HepG2 (cell line): Measurements from ENCODE around the gene TENT4B. TPM values are rescaled to one million over a fixed set of nuclear protein-coding genes. Genes with fewer than 3 reads are reported as not detected.

ENCODE experiments used
- ATAC-seq: fragments of 200-7000 bp; cut with Tn5 transposase; 3 replicates; pipeline ENCODE4 v1.9.1; 2020; ENCODE audit warnings: mild to moderate bottlenecking, moderate library complexity
- BruUV-seq: library from RNA; stranded (reverse); fragments of 400-500 nt; replicated peaks from 2 replicates; lab custom pipeline; 2021; lab: Mats Ljungman, UMichigan
- CTCF ChIA-PET: fragments of 300-600 bp; formaldehyde crosslinking; extraction: SDS; loops from one replicate; lab custom pipeline; 2021; ENCODE audit warnings: low total read pairs, inconsistent platforms, low intra/inter-chr PET ratio; lab: Yijun Ruan, JAX
- POLR2A ChIA-PET: fragments of 350-600 bp; sonication (Branson Sonifier 250); formaldehyde crosslinking; loops from one replicate; lab custom pipeline; 2020; ENCODE audit warnings: antibody characterized with exemption, inconsistent platforms; lab: Yijun Ruan, JAX
- DNase-seq: peaks from one replicate; pipeline ENCODE4 v3.0.0-alpha.2; 2015; ENCODE audit warnings: low spot score
- FAIRE-seq: peaks from 3 replicates; lab custom pipeline; 2011; peaks lifted over from hg19 to GRCh38; lab: Jason Lieb, UNC
- H2AFZ ChIP-seq: one replicate; pipeline ENCODE4 v1.6.1; 2011; ENCODE audit warnings: low read length, inconsistent platforms
- H3K27ac ChIP-seq: fragments of 300-600 bp; 3 replicates; pipeline ENCODE4 v1.8.0; 2011; ENCODE audit warnings: mixed run types, mild to moderate bottlenecking, mixed read lengths, low read length, inconsistent platforms; ENCODE audit not compliant: insufficient read depth; ENCODE audit errors: extremely low read length
- H3K27me3 ChIP-seq, 2 experiments: fragments of 200-600 bp in 1 of 2; 2 replicates in 1 of 2; 3 replicates in 1 of 2; pipeline versions ENCODE4 v1.6.0 to v1.8.0; 2011; ENCODE audit warnings: low read length in 2 of 2, mild to moderate bottlenecking in 2 of 2, moderate library complexity in 2 of 2, inconsistent platforms in 1 of 2; ENCODE audit not compliant: insufficient read depth in 2 of 2, control insufficient read depth in 1 of 2
- H3K36me3 ChIP-seq, 2 experiments: fragments of 200-600 bp in 1 of 2; replicated peaks in 1 of 2; 2 replicates in 1 of 2; 3 replicates in 1 of 2; pipeline versions ENCODE4 v1.5.1 to v1.8.0; 2011; ENCODE audit warnings: low read length in 2 of 2, inconsistent platforms in 1 of 2; ENCODE audit not compliant: insufficient read depth in 2 of 2, control insufficient read depth in 1 of 2
- H3K4me1 ChIP-seq: 2 replicates; pipeline ENCODE4 v1.5.1; 2012; ENCODE audit warnings: low read length, inconsistent platforms; ENCODE audit not compliant: insufficient read depth
- H3K4me2 ChIP-seq: 2 replicates; pipeline ENCODE4 v1.6.0; 2011; ENCODE audit warnings: low read depth, low read length, inconsistent platforms
- H3K4me3 ChIP-seq, 3 experiments: fragments of 200-600 bp in 1 of 3; sonication (generic), shearing (Covaris generic) in 1 of 3; replicated peaks in 1 of 3; 2 replicates each; pipeline ENCODE4 v1.5.1; 2011 to 2016; ENCODE audit warnings: low read length in 3 of 3, inconsistent platforms in 2 of 3, low read depth in 2 of 3, mild to moderate bottlenecking in 2 of 3, control low read depth in 1 of 3, mixed read lengths in 1 of 3; ENCODE audit not compliant: insufficient read depth in 1 of 3
- H3K79me2 ChIP-seq: one replicate; pipeline ENCODE4 v1.6.1; 2011; ENCODE audit warnings: low read length, inconsistent platforms; ENCODE audit not compliant: insufficient read depth
- H3K9ac ChIP-seq: 2 replicates; pipeline ENCODE4 v1.6.0; 2011; ENCODE audit warnings: mild to moderate bottlenecking, low read depth, low read length, inconsistent platforms; ENCODE audit not compliant: insufficient read depth
- H3K9me3 ChIP-seq: 2 replicates; pipeline ENCODE4 v1.5.1; 2012; ENCODE audit warnings: mild to moderate bottlenecking, low read length
- H4K20me1 ChIP-seq: 2 replicates; pipeline ENCODE4 v1.6.0; 2011; ENCODE audit warnings: inconsistent platforms, mild to moderate bottlenecking, low read length, moderate library complexity; ENCODE audit not compliant: insufficient read depth
- ETV6 ChIP-seq: sonication (generic); formaldehyde crosslinking; conservative IDR thresholded peaks from 2 replicates; pipeline ENCODE4 v1.4.0; 2020; ENCODE audit warnings: missing genetic modification reagents
- MEIS2 ChIP-seq: sonication (generic); formaldehyde crosslinking; IDR thresholded peaks from 2 replicates; pipeline ENCODE4 v1.9.0; 2021; ENCODE audit warnings: mild to moderate bottlenecking, missing genetic modification reagents
- SRY ChIP-seq: sonication (generic); formaldehyde crosslinking; IDR thresholded peaks from 2 replicates; pipeline ENCODE4 v1.8.0; 2022; ENCODE audit warnings: mild to moderate bottlenecking, missing genetic modification reagents
- TOE1 ChIP-seq: sonication (generic); formaldehyde crosslinking; IDR thresholded peaks from 2 replicates; pipeline ENCODE4 v1.4.0; 2020; ENCODE audit warnings: mild to moderate bottlenecking, missing genetic modification reagents
- TSC22D2 ChIP-seq: sonication (generic); formaldehyde crosslinking; IDR thresholded peaks from 2 replicates; pipeline ENCODE4 v1.5.1; 2020; ENCODE audit warnings: missing genetic modification reagents, mild to moderate bottlenecking, borderline replicate concordance
- ZGPAT ChIP-seq: IDR thresholded peaks from 2 replicates; pipeline ENCODE4 v1.6.1; 2016; ENCODE audit warnings: mild to moderate bottlenecking
- ZNF296 ChIP-seq: sonication (generic); formaldehyde crosslinking; conservative IDR thresholded peaks from 2 replicates; pipeline ENCODE4 v1.5.0; 2020; ENCODE audit warnings: mild to moderate bottlenecking, missing genetic modification reagents
- ZNF574 ChIP-seq: sonication (generic); formaldehyde crosslinking; IDR thresholded peaks from 2 replicates; pipeline ENCODE4 v1.4.0; 2020; ENCODE audit warnings: missing genetic modification reagents
- ZNF687 ChIP-seq: sonication (generic); formaldehyde crosslinking; IDR thresholded peaks from 2 replicates; pipeline ENCODE4 v1.5.1; 2020; ENCODE audit warnings: mild to moderate bottlenecking, missing genetic modification reagents, moderate library complexity
- ZNF704 ChIP-seq: sonication (generic); formaldehyde crosslinking; IDR thresholded peaks from 2 replicates; pipeline ENCODE4 v1.8.1; 2023; ENCODE audit warnings: mild to moderate bottlenecking, inconsistent platforms, moderate library complexity, missing genetic modification reagents, borderline replicate concordance
- ZNF710 ChIP-seq: sonication (generic); formaldehyde crosslinking; IDR thresholded peaks from 2 replicates; pipeline ENCODE4 v1.5.0; 2020; ENCODE audit warnings: mild to moderate bottlenecking, missing genetic modification reagents, borderline replicate concordance
- WGBS: methylation state at CpG from one replicate; pipeline ENCODE4 v1.1.6; 2017; ENCODE audit warnings: low lambda C conversion rate; 5-methylcytosine and 5-hydroxymethylcytosine counted together
- in situ Hi-C: cut with HindIII; loops from 2 replicates; pipeline ENCODE4 v1.10.0; 2017; ENCODE audit warnings: low pct_unique_long_range_greater_than_20kb; ENCODE audit not compliant: extremely low pct_ligation_motif_present
- intact Hi-C: fragments of 100-400 bp; cut with micrococcal nuclease; formaldehyde crosslinking; loops from one replicate; pipeline ENCODE4 v1.10.0; 2022; ENCODE audit not compliant: unreplicated experiment
- polyA plus RNA-seq, 8 experiments: library from polyadenylated mRNA; depleted of rRNA in 3 of 8; stranded (reverse) in 7 of 8; unstranded in 1 of 8; fragments of >200 nt; fragmentation: Illumina TruSeq in 4 of 8; extraction: Trizol in 4 of 8; gene quantifications; 2 replicates each; pipeline versions ENCODE4 v1.2.1 to v1.2.3, GENCODE V29; 2011 to 2016; ENCODE audit warnings: low read depth in 4 of 8, missing spikeins in 1 of 8, mixed read lengths in 1 of 8; ENCODE audit not compliant: insufficient read depth in 1 of 8
- total RNA-seq, 5 experiments: library from RNA; depleted of rRNA; stranded (reverse); fragments of >200 nt; fragmentation: Illumina TruSeq; extraction: Trizol; gene quantifications; 2 replicates each; pipeline ENCODE4 v1.2.3, GENCODE V29; 2016; ENCODE audit warnings: low read depth in 1 of 5

TENT4B gene
- total and polyA plus RNA-seq, 2 of the 13 experiments (the other 11 are each of a cell fraction or from before 2014, with no cell fraction given): 15.0 to 32.8 TPM

GRCh38 chr16:50261707-50262235 lies 108.7 kb downstream of the TENT4B start:
- peak; percentile 63 for FAIRE-seq
- Histone ChIP-seq H3K79me2 (no peaks in the 10 kb centered on the region), H3K9ac (no peak overlapping the region), H3K27ac (no peak overlapping the region), H2AFZ (no peak overlapping the region), H3K4me2 (peak overlapping the region; percentile 70), H3K9me3 (no peaks in the 10 kb centered on the region), H4K20me1 (no peaks in the 10 kb centered on the region), H3K27me3 (peaks cover 6 to 37% of the 10 kb centered on the region in 2 experiments; a peak in 4 of 5 replicates), H3K4me3 (peak overlapping the region in 1 of 3 experiments; percentile 57; a peak in 1 of 6 replicates), H3K4me1 (peaks cover 67% of the 10 kb centered on the region), H3K36me3 (no peaks in the 10 kb centered on the region)
- intact Hi-C loops: no loop called here
- no TSS peak for BruUV-seq
- in situ Hi-C loops: loop anchor here (10.0 kb wide), 1 partner anchor 403 kb away; no protein-coding TSS in a partner anchor
- POLR2A ChIA-PET: interaction anchor here (1.0 to 1.6 kb wide), 2 partner anchors 22 to 36 kb away, joined by 3 to 5 read pairs; no protein-coding TSS in a partner anchor
- ATAC-seq: peak; percentile 57
- CTCF ChIA-PET: no interaction called here
- peak; percentile 57 for DNase-seq
- 4% methylated on average over 10 of the region's 11 CpGs for WGBS
- TF ChIP-seq ZNF704 (CRISPR knock-in tag): no peak
- no peak for TF ChIP-seq ZNF296
- no peak for TF ChIP-seq TOE1
- TF ChIP-seq ETV6 (CRISPR knock-in tag): no peak
- 0 out of 2 replicates have a peak, but pooled peaks have one; percentile 18 for TF ChIP-seq ZNF687 (CRISPR knock-in tag)
- 0 out of 2 replicates have a peak, but pooled peaks have one; percentile 23 for TF ChIP-seq MEIS2 (CRISPR knock-in tag)
- no peak for TF ChIP-seq ZGPAT (CRISPR knock-in tag)
- 0 out of 2 replicates have a peak, but pooled peaks have one; percentile 58 for TF ChIP-seq ZNF710 (CRISPR knock-in tag)
- peak; percentile 36 for TF ChIP-seq ZNF574 (CRISPR knock-in tag)
- no peak for TF ChIP-seq TSC22D2
- TF ChIP-seq SRY: 0 out of 2 replicates have a peak, but pooled peaks have one; percentile 44
